Measurements from ENCODE around the gene TRABD2A. TPM values are rescaled to one million over a fixed set of nuclear protein-coding genes. Genes with fewer than 3 reads are reported as not detected.
"Not testable (repeated sequence)": the region's sequence is repeated elsewhere in the genome, so short reads cannot be mapped to it uniquely, and the experiment has no call there.

Gene TRABD2A
- total RNA-seq, 2 donors from 2014 or later = 10.3 TPM; not detected in 1

DNA sequence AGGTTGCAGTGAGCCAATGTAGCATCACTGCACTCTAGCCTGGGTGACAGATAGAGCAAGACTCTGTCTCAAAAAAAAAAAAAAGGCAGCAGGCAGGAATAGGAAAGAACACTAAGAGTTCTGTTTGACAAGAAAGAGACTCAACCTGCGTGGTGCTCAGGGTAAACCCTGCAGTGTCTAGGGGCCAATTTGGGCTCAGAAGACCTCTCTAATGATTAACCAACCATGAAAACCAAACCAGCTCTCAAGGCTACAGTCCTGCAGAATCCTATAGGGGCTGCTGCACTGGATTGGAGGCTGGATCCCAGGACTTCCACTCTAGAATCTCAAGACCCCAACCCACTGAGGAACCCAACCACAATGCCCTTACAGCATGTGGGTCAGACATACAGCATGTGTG lies 2.4 kb downstream of the TRABD2A start:
- no peak for DNase-seq (ENCODE audit: low spot score)
- Histone ChIP-seq H3K9me3 (no peaks in the 10 kb centered on the region), H3K27ac (no peak overlapping the region), H3K4me3 (no peak overlapping the region), H3K27me3 (replicated peaks; ENCODE audit: insufficient read depth) (peaks cover 14% of the 10 kb centered on the region), H3K4me1 (replicated peaks) (peaks cover 8% of the 10 kb centered on the region), H3K36me3 (no peaks in the 10 kb centered on the region)
- intact Hi-C loops (cut with DNase I) = no loop called here
- WGBS = 93% methylated on average over 1 of the region's 1 CpG
- no peak for TF ChIP-seq POLR2AphosphoS5 (IDR thresholded peaks at IDR 0.05)
- no peak for TF ChIP-seq POLR2A (IDR thresholded peaks at IDR 0.05)
- TF ChIP-seq, protein P1, sequence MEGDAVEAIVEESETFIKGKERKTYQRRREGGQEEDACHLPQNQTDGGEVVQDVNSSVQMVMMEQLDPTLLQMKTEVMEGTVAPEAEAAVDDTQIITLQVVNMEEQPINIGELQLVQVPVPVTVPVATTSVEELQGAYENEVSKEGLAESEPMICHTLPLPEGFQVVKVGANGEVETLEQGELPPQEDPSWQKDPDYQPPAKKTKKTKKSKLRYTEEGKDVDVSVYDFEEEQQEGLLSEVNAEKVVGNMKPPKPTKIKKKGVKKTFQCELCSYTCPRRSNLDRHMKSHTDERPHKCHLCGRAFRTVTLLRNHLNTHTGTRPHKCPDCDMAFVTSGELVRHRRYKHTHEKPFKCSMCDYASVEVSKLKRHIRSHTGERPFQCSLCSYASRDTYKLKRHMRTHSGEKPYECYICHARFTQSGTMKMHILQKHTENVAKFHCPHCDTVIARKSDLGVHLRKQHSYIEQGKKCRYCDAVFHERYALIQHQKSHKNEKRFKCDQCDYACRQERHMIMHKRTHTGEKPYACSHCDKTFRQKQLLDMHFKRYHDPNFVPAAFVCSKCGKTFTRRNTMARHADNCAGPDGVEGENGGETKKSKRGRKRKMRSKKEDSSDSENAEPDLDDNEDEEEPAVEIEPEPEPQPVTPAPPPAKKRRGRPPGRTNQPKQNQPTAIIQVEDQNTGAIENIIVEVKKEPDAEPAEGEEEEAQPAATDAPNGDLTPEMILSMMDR (IDR thresholded peaks at IDR 0.05) = no peak

DNA sequence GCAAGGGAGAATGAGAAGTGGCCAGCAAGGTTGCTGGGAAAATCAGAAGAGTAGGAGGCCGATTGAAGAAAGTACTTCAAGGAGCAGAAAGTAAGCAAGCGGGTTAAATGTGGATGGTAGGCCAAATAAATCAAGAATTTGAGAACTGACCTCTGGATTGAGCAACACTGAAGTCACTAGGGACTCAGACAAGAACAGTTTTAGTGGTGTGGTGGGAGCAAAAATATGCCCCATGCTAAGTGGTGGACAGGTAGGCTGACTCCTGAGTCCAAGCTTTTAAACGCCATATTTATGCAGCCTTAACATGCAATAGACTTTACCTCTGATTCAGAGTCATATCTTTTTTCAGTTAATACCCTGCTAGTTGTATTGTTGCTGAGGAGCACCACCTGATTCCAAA lies 4.5 kb downstream of the TRABD2A start:
- intact Hi-C loops (cut with DNase I) = no loop called here
- H3K4me3 ChIP-seq = no peak overlapping the region
- peaks cover 8% of the 10 kb centered on the region for H3K4me1 ChIP-seq (replicated peaks)
- H3K36me3 ChIP-seq = no peaks in the 10 kb centered on the region
- TF ChIP-seq POLR2A (IDR thresholded peaks at IDR 0.05) (no peak), POLR2AphosphoS5 (IDR thresholded peaks at IDR 0.05) (no peak)
- TF ChIP-seq, protein P1 (IDR thresholded peaks at IDR 0.05) = no peak
- no peaks in the 10 kb centered on the region for H3K9me3 ChIP-seq
- DNase-seq (ENCODE audit: low spot score) = no peak
- 97% methylated on average over 3 of the region's 3 CpGs for WGBS
- peaks cover 14% of the 10 kb centered on the region for H3K27me3 ChIP-seq (replicated peaks; ENCODE audit: insufficient read depth)
- H3K27ac ChIP-seq = no peak overlapping the region

DNA sequence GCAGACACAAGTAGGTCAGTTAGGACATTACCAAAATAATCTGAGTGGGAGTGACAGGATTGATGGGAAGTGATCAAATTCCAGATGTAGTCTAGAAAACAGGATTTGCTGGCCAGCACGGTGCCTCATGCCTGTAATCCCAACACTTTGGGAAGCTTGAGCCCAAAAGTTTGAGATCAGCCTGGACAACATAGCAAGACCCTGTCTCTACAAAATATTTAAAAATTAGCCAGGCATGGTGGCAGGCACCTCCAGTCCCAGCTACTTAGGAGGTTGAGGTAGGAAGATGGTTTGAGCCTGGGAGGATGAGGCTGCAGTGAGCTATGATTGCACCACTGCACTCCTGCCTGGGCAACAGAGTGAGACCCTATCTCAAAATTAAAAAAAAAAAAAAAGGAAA lies 5.3 kb downstream of the TRABD2A start:
- H3K4me1 ChIP-seq (replicated peaks); H3K36me3 ChIP-seq; DNase-seq (ENCODE audit: low spot score); intact Hi-C loops (cut with DNase I); H3K9me3 ChIP-seq; H3K27me3 ChIP-seq (replicated peaks; ENCODE audit: insufficient read depth); H3K4me3 ChIP-seq; H3K27ac ChIP-seq: not testable (repeated sequence)
- WGBS = 100% methylated on average over 1 of the region's 1 CpG

DNA sequence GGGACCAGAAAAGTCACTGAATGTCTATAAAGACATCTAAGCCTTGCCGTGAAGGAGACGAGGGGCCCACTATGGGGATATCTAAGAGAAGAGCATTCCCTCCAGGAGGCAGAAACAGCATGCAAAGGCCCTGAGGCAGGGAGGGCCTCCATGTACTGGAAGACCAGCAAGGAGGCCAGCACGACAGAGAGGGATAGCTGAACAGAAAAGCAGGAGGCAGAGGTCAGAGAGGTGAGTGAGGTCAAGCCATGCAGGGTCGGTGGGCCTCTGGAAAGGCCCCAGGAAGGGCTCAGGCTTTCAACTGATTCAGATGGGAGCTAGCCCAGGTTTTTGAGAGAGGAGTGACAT lies 5.7 kb downstream of the TRABD2A start:
- H3K4me1 ChIP-seq (replicated peaks) = no peaks in the 10 kb centered on the region
- H3K9me3 ChIP-seq = no peaks in the 10 kb centered on the region
- no peak for DNase-seq (ENCODE audit: low spot score)
- no peak overlapping the region for H3K27ac ChIP-seq
- no peaks in the 10 kb centered on the region for H3K36me3 ChIP-seq
- TF ChIP-seq, protein P1 (IDR thresholded peaks at IDR 0.05) = no peak
- TF ChIP-seq POLR2AphosphoS5 (IDR thresholded peaks at IDR 0.05) = no peak
- no peak for TF ChIP-seq POLR2A (IDR thresholded peaks at IDR 0.05)
- WGBS = 77% methylated on average over 4 of the region's 4 CpGs
- peaks cover 3% of the 10 kb centered on the region for H3K27me3 ChIP-seq (replicated peaks; ENCODE audit: insufficient read depth)
- intact Hi-C loops (cut with DNase I) = no loop called here
- H3K4me3 ChIP-seq = no peak overlapping the region

DNA sequence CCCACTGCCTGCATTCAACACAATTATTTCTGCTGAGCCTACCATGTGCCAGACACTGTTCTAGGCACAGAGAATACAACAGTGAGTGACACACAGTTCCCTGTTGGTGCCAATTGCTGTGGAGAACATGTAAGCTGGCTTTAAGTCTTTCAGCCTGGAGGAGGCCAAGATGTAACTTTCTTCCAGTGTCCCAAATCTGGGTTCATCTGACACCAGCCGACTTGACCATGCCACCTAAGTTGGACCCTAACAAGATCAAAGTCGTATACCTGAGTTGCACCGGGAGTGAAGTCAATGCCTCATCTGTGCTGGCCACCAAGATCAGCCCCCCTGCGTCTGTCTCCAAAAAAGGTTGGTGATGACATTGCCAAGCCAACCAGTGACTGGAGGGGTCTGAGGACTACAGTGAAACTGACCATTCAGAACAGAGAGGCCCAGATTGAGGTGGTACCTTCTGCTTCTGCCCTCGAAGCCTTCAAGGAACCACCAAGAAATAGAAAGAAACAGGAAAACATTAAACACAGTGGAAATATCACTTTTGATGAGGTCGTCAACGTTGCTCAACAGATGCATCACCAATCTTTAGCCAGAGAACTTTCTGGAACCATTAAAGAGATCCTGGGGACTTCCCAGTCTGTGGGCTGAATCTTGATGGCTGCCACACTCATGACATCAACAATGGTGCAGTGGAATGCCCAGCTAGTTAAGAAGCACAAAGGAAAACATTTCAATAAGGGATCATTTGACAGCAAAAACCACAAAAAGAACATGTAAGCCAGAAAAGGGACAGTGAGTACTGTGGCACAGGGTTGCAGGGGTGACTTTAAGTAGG lies 6.3 kb downstream of the TRABD2A start:
- WGBS = 91% methylated on average over 7 of the region's 7 CpGs
- H3K27ac ChIP-seq = no peak overlapping the region
- no peak overlapping the region for H3K4me3 ChIP-seq
- H3K9me3 ChIP-seq = no peaks in the 10 kb centered on the region
- H3K36me3 ChIP-seq = no peaks in the 10 kb centered on the region
- H3K27me3 ChIP-seq (replicated peaks; ENCODE audit: insufficient read depth) = peaks cover under 1% of the 10 kb centered on the region
- TF ChIP-seq, protein P1 (IDR thresholded peaks at IDR 0.05) = no peak
- TF ChIP-seq POLR2A (IDR thresholded peaks at IDR 0.05) (no peak), POLR2AphosphoS5 (IDR thresholded peaks at IDR 0.05) (no peak)
- DNase-seq (ENCODE audit: low spot score) = no peak
- H3K4me1 ChIP-seq (replicated peaks) = no peaks in the 10 kb centered on the region
- intact Hi-C loops (cut with DNase I) = no loop called here

Data from prostate gland (tissue), 2 donors.